ENCODE results near the gene MAST2. TPM values are rescaled to one million over a fixed set of nuclear protein-coding genes. Genes with fewer than 3 reads are reported as not detected.
"Not testable (repeated sequence)": the region's sequence is repeated elsewhere in the genome, so short reads cannot be mapped to it uniquely, and the experiment has no call there.

MAST2 gene
- total RNA-seq, 4 donors from 2014 or later, result 31.1 to 76.9 (median 73.4) TPM

DNA sequence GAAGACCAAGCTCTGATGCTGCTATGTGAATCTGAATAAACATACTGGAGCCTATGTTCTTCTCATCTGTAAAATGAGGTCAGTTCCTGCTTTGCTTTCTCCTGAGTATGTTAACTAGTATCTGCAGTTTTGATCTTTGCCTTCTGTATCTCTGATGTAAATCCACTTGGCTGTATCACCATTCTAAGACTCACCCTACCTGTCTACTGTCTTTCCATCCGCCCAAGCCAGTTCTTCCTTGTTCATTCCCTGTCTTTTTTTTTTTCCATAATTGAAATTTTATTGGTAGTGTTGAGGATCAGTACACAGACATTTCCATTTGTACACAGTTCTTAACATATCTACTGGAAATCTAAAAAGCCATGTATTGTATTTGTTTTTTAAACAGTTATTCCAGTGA lies 31.3 kb downstream of the MAST2 start:
- H3K27me3 ChIP-seq, result no peaks in the 10 kb centered on the region
- TF ChIP-seq POLR2AphosphoS5 (IDR thresholded peaks at IDR 0.05) (no peak), EP300 (IDR thresholded peaks at IDR 0.05) (no peak), POLR2A (IDR thresholded peaks at IDR 0.05) (no peak)
- TF ChIP-seq, protein P1, sequence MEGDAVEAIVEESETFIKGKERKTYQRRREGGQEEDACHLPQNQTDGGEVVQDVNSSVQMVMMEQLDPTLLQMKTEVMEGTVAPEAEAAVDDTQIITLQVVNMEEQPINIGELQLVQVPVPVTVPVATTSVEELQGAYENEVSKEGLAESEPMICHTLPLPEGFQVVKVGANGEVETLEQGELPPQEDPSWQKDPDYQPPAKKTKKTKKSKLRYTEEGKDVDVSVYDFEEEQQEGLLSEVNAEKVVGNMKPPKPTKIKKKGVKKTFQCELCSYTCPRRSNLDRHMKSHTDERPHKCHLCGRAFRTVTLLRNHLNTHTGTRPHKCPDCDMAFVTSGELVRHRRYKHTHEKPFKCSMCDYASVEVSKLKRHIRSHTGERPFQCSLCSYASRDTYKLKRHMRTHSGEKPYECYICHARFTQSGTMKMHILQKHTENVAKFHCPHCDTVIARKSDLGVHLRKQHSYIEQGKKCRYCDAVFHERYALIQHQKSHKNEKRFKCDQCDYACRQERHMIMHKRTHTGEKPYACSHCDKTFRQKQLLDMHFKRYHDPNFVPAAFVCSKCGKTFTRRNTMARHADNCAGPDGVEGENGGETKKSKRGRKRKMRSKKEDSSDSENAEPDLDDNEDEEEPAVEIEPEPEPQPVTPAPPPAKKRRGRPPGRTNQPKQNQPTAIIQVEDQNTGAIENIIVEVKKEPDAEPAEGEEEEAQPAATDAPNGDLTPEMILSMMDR (IDR thresholded peaks at IDR 0.05), result no peak
- 100% methylated on average over 1 of the region's 1 CpG for WGBS, 2 donors (ENCODE audit: low coverage in 1 of 2)
- ATAC-seq, result no peak
- peaks cover 0 to 29% of the 10 kb centered on the region in 2 donors for H3K36me3 ChIP-seq
- H3K9me3 ChIP-seq, result no peaks in the 10 kb centered on the region
- H3K27ac ChIP-seq, result no peak overlapping the region
- no peak overlapping the region for H3K4me3 ChIP-seq
- no peaks in the 10 kb centered on the region for H3K4me1 ChIP-seq

DNA sequence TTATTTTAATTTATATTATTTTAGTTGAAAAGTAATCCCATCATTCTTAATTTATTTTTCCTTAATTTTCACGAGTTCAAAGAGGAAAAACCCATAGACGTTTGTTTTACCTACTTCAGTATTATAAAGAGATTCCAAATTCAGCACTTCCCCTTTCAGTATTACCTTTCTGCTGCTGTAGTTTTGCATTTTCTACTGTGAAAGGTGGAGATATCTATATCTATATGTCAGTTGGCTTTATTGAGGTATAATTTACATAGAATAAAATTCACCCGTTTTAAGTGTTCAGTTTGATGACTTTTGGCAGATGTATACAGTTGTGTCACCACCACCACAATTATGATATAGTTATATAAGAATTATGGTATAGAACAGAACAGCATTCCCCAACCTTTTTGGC lies 33.0 kb downstream of the MAST2 start:
- 76 to 83% methylated on average over 3 of the region's 3 CpGs for WGBS, 2 donors (ENCODE audit: low coverage in 1 of 2)
- no peak for ATAC-seq
- H3K4me3 ChIP-seq, result no peak overlapping the region
- TF ChIP-seq, protein P1 (IDR thresholded peaks at IDR 0.05), result no peak
- TF ChIP-seq POLR2A (IDR thresholded peaks at IDR 0.05) (no peak), POLR2AphosphoS5 (IDR thresholded peaks at IDR 0.05) (no peak), EP300 (IDR thresholded peaks at IDR 0.05) (no peak)
- H3K27ac ChIP-seq, result no peak overlapping the region
- H3K4me1 ChIP-seq, result peaks cover 0 to 11% (median 6%) of the 10 kb centered on the region in 3 donors
- peaks cover 0 to 11% of the 10 kb centered on the region in 2 donors for H3K36me3 ChIP-seq
- H3K27me3 ChIP-seq, result no peaks in the 10 kb centered on the region
- H3K9me3 ChIP-seq, result no peaks in the 10 kb centered on the region

DNA sequence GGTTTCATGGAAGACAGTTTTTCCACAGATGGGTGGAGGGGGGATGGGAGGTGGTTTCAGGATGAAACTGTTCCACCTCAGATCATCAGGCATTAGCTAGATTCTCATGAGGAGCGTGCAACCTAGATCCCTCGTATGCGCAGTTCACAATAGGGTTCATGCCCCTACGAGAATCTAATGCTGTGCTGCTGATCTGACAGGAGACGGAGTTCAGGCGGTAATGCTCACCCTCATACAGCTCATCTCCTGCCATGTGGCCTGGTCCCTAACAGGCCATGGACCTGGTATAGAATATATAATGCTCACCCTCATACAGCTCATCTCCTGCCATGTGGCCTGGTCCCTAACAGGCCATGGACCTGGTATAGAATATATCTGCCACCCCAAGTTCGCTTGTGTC lies 33.4 kb downstream of the MAST2 start:
- ATAC-seq, H3K27me3 ChIP-seq, H3K4me3 ChIP-seq, H3K27ac ChIP-seq, H3K36me3 ChIP-seq, H3K9me3 ChIP-seq: not testable (repeated sequence)
- H3K4me1 ChIP-seq, result peaks cover 0 to 11% (median 6%) of the 10 kb centered on the region in 3 donors
- WGBS, 2 donors (ENCODE audit: low coverage in 1 of 2), result 98 to 100% methylated on average over 1 to 5 of the region's 7 CpGs

DNA sequence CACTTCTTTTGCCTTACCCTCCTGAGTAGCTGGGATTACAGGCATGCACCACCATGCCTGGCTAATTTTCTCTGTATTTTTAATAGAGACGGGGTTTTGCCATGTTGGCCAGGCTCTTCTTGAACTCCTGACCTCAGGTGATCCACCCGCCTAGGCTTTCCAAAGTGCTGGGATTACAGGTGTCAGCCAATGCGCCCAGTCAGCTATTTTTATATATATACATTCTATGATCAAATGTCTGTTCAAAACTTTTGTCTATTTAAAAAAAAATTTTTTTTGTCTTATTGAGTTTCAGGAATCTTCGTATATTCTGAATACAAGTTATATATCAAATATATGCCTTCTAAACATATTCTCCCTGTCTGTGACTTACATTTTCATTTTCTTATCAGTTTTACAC lies 34.9 kb downstream of the MAST2 start:
- 96 to 100% methylated on average over 2 to 4 of the region's 4 CpGs for WGBS, 2 donors (ENCODE audit: low coverage in 1 of 2)
- not testable (repeated sequence) for H3K9me3 ChIP-seq, H3K4me3 ChIP-seq, H3K36me3 ChIP-seq, H3K27me3 ChIP-seq, ATAC-seq, H3K27ac ChIP-seq
- H3K4me1 ChIP-seq, result peaks cover 0 to 15% (median 6%) of the 10 kb centered on the region in 3 donors

DNA sequence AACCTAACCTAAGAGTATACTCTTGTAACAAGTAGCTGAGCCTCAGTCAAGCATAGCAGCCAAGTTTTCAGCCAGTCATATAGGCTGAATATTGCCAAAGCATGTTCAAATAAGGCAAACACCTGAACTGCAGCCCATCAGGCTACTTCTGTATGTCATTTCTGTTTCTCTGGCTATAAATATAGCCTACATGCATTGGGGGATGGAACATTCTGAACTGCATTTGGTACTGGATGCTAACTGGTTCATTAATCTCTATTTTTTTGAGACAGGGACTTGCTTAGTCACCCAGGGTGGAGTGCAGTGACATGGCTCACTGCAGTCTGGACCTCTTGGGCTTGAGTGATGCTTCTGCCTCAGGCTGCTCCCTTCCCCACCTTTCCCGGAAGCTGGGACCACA lies 37.3 kb downstream of the MAST2 start:
- Histone ChIP-seq H3K27me3 (no peaks in the 10 kb centered on the region), H3K27ac (no peak overlapping the region)
- WGBS, 2 donors (ENCODE audit: low coverage in 1 of 2), result 60% methylated on average over 1 of the region's 1 CpG; no CpG with 5 or more reads in 1 of the 2 donors

DNA sequence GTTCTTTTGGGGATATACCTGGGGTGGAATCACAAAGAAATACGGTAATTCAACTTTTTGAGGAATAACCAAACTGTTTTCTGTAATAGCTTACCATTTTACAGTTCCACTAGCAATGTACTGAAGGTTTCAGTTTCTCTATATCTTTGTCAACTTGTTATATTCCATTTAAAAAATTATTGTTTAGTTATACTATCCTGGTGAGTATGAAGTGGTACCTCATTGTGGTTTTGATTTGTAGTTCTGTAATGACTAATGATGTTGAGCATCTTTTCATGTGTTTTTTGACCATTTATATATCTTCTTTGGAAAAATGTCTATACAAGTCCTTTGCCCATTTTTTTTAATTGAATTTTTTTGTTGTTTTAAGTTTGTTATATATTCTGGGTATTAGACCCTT lies 39.4 kb downstream of the MAST2 start:
- ATAC-seq, result no peak
- Histone ChIP-seq H3K9me3 (no peaks in the 10 kb centered on the region), H3K4me1 (peaks cover 0 to 22% (median 6%) of the 10 kb centered on the region in 3 donors), H3K36me3 (no peaks in the 10 kb centered on the region), H3K27me3 (no peaks in the 10 kb centered on the region), H3K27ac (no peak overlapping the region), H3K4me3 (no peak overlapping the region)
- TF ChIP-seq, protein P1 (IDR thresholded peaks at IDR 0.05), result no peak
- TF ChIP-seq EP300 (IDR thresholded peaks at IDR 0.05) (no peak), POLR2A (IDR thresholded peaks at IDR 0.05) (no peak), POLR2AphosphoS5 (IDR thresholded peaks at IDR 0.05) (no peak)
- WGBS, 2 donors (ENCODE audit: low coverage in 1 of 2), result 93 to 100% methylated on average over 1 of the region's 1 CpG

More for the DNA sequence above, 37.3 kb downstream of the MAST2 start:
- no peak for TF ChIP-seq POLR2AphosphoS5 (IDR thresholded peaks at IDR 0.05)
- no peak for TF ChIP-seq POLR2A (IDR thresholded peaks at IDR 0.05)
- TF ChIP-seq, protein P1 (IDR thresholded peaks at IDR 0.05), result no peak
- no peak for TF ChIP-seq EP300 (IDR thresholded peaks at IDR 0.05)
- Histone ChIP-seq H3K4me1 (peaks cover 0 to 22% (median 6%) of the 10 kb centered on the region in 3 donors), H3K4me3 (no peak overlapping the region), H3K36me3 (no peaks in the 10 kb centered on the region), H3K9me3 (no peaks in the 10 kb centered on the region)
- no peak for ATAC-seq
